Panc1 (cell line): ENCODE results near the gene DCUN1D3. TPM values are rescaled to one million over a fixed set of nuclear protein-coding genes. Genes with fewer than 3 reads are reported as not detected.

Experiments
- ATAC-seq: fragments of 200-7000 bp; cut with Tn5 transposase; 2 replicates; pipeline ENCODE4 v1.9.1; 2020; ENCODE audit warnings: mild to moderate bottlenecking, moderate library complexity
- BruUV-seq: library from RNA; stranded (reverse); fragments of 400-500 nt; replicated peaks from 2 replicates; lab custom pipeline; 2021; lab: Mats Ljungman, UMichigan
- CTCF ChIA-PET: fragments of 300-600 bp; sonication (Branson Sonifier 250); formaldehyde crosslinking; loops from one replicate; lab custom pipeline; 2022; ENCODE audit warnings: antibody characterized with exemption; lab: Charles Lee
- POLR2A ChIA-PET: fragments of 300-600 bp; sonication (Branson Sonifier 250); formaldehyde crosslinking; loops from one replicate; lab custom pipeline; 2022; ENCODE audit warnings: antibody characterized with exemption; lab: Charles Lee
- DNase-seq: peaks from one replicate; pipeline ENCODE4 v3.0.0-alpha.2; 2010; ENCODE audit warnings: low read depth, low spot score
- H3K27ac ChIP-seq: 2 replicates; pipeline ENCODE4 v1.5.1; 2011; ENCODE audit warnings: mild to moderate bottlenecking, low read length, inconsistent platforms
- H3K27me3 ChIP-seq: fragments of 200-500 bp; sonication (Bioruptor generic); 2 replicates; pipeline ENCODE4 v1.6.0; 2014; ENCODE audit warnings: low read length, inconsistent platforms; ENCODE audit not compliant: control insufficient read depth, insufficient read depth
- H3K36me3 ChIP-seq: fragments of 200-500 bp; sonication (Bioruptor generic); 2 replicates; pipeline ENCODE4 v1.5.1; 2014; ENCODE audit warnings: inconsistent platforms, mild to moderate bottlenecking, low read length, moderate library complexity; ENCODE audit not compliant: control insufficient read depth, insufficient read depth
- H3K4me1 ChIP-seq: 2 replicates; pipeline ENCODE4 v1.5.1; 2011; ENCODE audit warnings: inconsistent platforms, mild to moderate bottlenecking, low read length, moderate library complexity; ENCODE audit not compliant: control insufficient read depth, insufficient read depth
- H3K4me3 ChIP-seq, 2 experiments: 2 replicates each; pipeline ENCODE4 v1.5.1; 2011 to 2012; ENCODE audit warnings: low read depth in 2 of 2, low read length in 2 of 2, mild to moderate bottlenecking in 2 of 2, inconsistent platforms in 1 of 2, moderate library complexity in 1 of 2
- H3K9me3 ChIP-seq: fragments of 200-500 bp; sonication (Bioruptor generic); 2 replicates; pipeline ENCODE4 v1.5.1; 2014; ENCODE audit warnings: low read depth, mild to moderate bottlenecking, inconsistent platforms, low read length, moderate library complexity; ENCODE audit not compliant: control insufficient read depth, insufficient read depth
- POLR2AphosphoS5 ChIP-seq: IDR thresholded peaks from 2 replicates; pipeline ENCODE4 v1.6.1; 2012; ENCODE audit warnings: mild to moderate bottlenecking, low read depth, low read length, moderate library complexity
- TCF7L2 ChIP-seq: IDR thresholded peaks from 2 replicates; pipeline ENCODE4 v1.6.1; 2011; ENCODE audit warnings: mild to moderate bottlenecking, low read depth, low read length, inconsistent platforms
- in situ Hi-C: cut with HindIII; loops from 2 replicates; pipeline ENCODE4 v1.10.0; 2016; ENCODE audit warnings: low sequenced_read_pairs, low pct_unique_long_range_greater_than_20kb
- intact Hi-C: fragments of 100-400 bp; cut with micrococcal nuclease; formaldehyde crosslinking; loops from one replicate; pipeline ENCODE4 v1.10.0; 2022; ENCODE audit not compliant: unreplicated experiment
- total RNA-seq: library from RNA; stranded (reverse); gene quantifications from one replicate; pipeline ENCODE4 v1.2.1, GENCODE V29; 2021; ENCODE audit not compliant: unreplicated experiment
- TF ChIP-seq, protein P1 (sequence below), 2 experiments: IDR thresholded peaks; 2 replicates each; pipeline ENCODE4 v1.6.1; 2011 to 2012; ENCODE audit warnings: low read depth in 2 of 2, control low read depth in 1 of 2, low read length in 1 of 2, mild to moderate bottlenecking in 1 of 2, moderate library complexity in 1 of 2; ENCODE audit not compliant: insufficient read depth in 1 of 2
- TF ChIP-seq, protein P2 (sequence below): fragments of 450-650 bp; IDR thresholded peaks from 2 replicates; pipeline ENCODE4 v1.5.1; 2017; ENCODE audit warnings: mild to moderate bottlenecking

The DCUN1D3 gene
- total RNA-seq, 1 experiment from 2014 or later, result 23.5 TPM

DNA sequence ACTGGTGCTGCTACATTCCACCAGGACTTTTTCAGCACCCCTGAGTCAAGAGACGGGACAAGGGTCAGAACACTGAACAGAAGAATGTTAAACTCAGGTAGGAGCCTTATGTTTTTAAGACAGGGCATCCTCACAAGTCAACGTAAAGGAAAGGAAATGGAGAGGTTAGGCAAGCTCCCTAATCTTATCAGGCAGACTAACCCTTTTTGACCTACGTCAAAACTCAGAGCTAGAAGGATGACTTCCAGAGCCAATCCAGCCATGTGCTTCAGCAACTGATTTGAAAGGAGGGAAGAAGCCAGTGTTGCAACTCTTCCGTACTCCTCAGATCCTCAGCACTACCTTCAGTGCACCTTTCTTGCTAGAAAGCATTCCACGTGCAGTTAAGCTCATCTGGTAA, 47.0 kb downstream of the DCUN1D3 start:
- DNase-seq (no peak), ATAC-seq (no peak)
- in situ Hi-C loops (no loop called here), intact Hi-C loops (no loop called here)
- POLR2A ChIA-PET, result interaction anchor here (0.6 kb wide), 1 partner anchor 316 kb away, joined by 4 read pairs; no protein-coding TSS in a partner anchor
- CTCF ChIA-PET, result no interaction called here
- H3K9me3 ChIP-seq, result no peaks in the 10 kb centered on the region
- H3K36me3 ChIP-seq, result peaks cover 4% of the 10 kb centered on the region
- H3K27me3 ChIP-seq, result no peaks in the 10 kb centered on the region
- TF ChIP-seq, protein P1, sequence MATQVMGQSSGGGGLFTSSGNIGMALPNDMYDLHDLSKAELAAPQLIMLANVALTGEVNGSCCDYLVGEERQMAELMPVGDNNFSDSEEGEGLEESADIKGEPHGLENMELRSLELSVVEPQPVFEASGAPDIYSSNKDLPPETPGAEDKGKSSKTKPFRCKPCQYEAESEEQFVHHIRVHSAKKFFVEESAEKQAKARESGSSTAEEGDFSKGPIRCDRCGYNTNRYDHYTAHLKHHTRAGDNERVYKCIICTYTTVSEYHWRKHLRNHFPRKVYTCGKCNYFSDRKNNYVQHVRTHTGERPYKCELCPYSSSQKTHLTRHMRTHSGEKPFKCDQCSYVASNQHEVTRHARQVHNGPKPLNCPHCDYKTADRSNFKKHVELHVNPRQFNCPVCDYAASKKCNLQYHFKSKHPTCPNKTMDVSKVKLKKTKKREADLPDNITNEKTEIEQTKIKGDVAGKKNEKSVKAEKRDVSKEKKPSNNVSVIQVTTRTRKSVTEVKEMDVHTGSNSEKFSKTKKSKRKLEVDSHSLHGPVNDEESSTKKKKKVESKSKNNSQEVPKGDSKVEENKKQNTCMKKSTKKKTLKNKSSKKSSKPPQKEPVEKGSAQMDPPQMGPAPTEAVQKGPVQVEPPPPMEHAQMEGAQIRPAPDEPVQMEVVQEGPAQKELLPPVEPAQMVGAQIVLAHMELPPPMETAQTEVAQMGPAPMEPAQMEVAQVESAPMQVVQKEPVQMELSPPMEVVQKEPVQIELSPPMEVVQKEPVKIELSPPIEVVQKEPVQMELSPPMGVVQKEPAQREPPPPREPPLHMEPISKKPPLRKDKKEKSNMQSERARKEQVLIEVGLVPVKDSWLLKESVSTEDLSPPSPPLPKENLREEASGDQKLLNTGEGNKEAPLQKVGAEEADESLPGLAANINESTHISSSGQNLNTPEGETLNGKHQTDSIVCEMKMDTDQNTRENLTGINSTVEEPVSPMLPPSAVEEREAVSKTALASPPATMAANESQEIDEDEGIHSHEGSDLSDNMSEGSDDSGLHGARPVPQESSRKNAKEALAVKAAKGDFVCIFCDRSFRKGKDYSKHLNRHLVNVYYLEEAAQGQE (IDR thresholded peaks at IDR 0.05; ENCODE audit: insufficient read depth in 1 of 2, low read depth in 2 of 2, low read length in 1 of 2), result no peak
- TF ChIP-seq, protein P2, sequence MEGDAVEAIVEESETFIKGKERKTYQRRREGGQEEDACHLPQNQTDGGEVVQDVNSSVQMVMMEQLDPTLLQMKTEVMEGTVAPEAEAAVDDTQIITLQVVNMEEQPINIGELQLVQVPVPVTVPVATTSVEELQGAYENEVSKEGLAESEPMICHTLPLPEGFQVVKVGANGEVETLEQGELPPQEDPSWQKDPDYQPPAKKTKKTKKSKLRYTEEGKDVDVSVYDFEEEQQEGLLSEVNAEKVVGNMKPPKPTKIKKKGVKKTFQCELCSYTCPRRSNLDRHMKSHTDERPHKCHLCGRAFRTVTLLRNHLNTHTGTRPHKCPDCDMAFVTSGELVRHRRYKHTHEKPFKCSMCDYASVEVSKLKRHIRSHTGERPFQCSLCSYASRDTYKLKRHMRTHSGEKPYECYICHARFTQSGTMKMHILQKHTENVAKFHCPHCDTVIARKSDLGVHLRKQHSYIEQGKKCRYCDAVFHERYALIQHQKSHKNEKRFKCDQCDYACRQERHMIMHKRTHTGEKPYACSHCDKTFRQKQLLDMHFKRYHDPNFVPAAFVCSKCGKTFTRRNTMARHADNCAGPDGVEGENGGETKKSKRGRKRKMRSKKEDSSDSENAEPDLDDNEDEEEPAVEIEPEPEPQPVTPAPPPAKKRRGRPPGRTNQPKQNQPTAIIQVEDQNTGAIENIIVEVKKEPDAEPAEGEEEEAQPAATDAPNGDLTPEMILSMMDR, result no peak
- no peak for TF ChIP-seq POLR2AphosphoS5
- peaks cover 23% of the 10 kb centered on the region for H3K4me1 ChIP-seq
- no peak overlapping the region for H3K27ac ChIP-seq
- no TSS peak for BruUV-seq
- no peak overlapping the region for H3K4me3 ChIP-seq

DNA sequence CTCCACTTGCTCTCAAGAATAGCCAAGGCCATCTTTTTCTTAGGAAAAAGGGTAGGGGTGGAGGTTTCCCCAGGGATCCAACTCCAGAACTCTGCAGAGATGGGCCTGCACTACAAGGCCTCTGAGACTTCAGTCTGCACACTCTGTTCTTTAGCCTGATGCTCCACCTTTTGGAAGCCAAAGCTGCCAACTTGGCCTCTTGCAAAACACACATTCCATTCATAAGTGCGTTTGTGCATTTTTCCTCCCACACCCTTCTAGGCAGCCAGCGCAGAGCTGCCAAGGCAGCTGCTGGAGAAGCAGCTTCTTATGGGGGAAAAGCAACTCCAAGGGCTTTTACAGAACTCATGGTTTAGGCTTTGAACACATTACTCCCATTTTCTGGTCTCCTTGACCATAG, 48.6 kb downstream of the DCUN1D3 start:
- ATAC-seq, result peak; percentile 54

More for the DNA sequence above, 48.6 kb downstream of the DCUN1D3 start:
- ChIA-PET CTCF (interaction anchor here (1.9 kb wide), 1 partner anchor 250 kb away, joined by 6 read pairs; no protein-coding TSS in a partner anchor), POLR2A (no interaction called here)
- H3K4me1 ChIP-seq, result peaks cover 23% of the 10 kb centered on the region
- no peaks in the 10 kb centered on the region for H3K27me3 ChIP-seq
- TF ChIP-seq, protein P1 (IDR thresholded peaks at IDR 0.05; ENCODE audit: insufficient read depth in 1 of 2, low read depth in 2 of 2, low read length in 1 of 2), result no peak
- TF ChIP-seq POLR2AphosphoS5, result peak; percentile 33; the same call in 1 of the 2 replicates
- TF ChIP-seq TCF7L2, result no peak
- peaks cover 4% of the 10 kb centered on the region for H3K36me3 ChIP-seq
- DNase-seq, result no peak
- no peak overlapping the region for H3K4me3 ChIP-seq
- peak overlapping the region; percentile 64 for H3K27ac ChIP-seq
- H3K9me3 ChIP-seq, result no peaks in the 10 kb centered on the region
- no TSS peak for BruUV-seq
- intact Hi-C loops, result loop anchor here (2.0 kb wide), 1 partner anchor 233 kb away; no protein-coding TSS in a partner anchor
- in situ Hi-C loops, result no loop called here
